Progenitor cell of endocrine pancreas (in vitro differentiated cells): ENCODE data around the gene POU1F1. TPM values are rescaled to one million over a fixed set of nuclear protein-coding genes. Genes with fewer than 3 reads are reported as not detected.

Experiments used
- DNase-seq: peaks from one replicate; pipeline ENCODE4 v3.0.0; 2021; ENCODE audit warnings: low spot score; ENCODE audit not compliant: unreplicated experiment
- H3K27ac Mint-ChIP-seq: 2 replicates; pipeline ENCODE4 v1.8.0; 2021; ENCODE audit warnings: mild to moderate bottlenecking, moderate library complexity, mixed read lengths
- H3K27me3 Mint-ChIP-seq: 2 replicates; pipeline ENCODE4 v1.8.0; 2021; ENCODE audit warnings: mixed read lengths
- H3K36me3 Mint-ChIP-seq: 2 replicates; pipeline ENCODE4 v1.8.0; 2022; ENCODE audit warnings: mixed read lengths; ENCODE audit not compliant: insufficient read depth
- H3K4me1 Mint-ChIP-seq: 2 replicates; pipeline ENCODE4 v1.8.0; 2021; ENCODE audit warnings: low read depth, mixed read lengths
- H3K4me3 Mint-ChIP-seq: 2 replicates; pipeline ENCODE4 v1.8.0; 2021; ENCODE audit warnings: low read depth, mild to moderate bottlenecking, moderate library complexity, mixed read lengths
- H3K9me3 Mint-ChIP-seq: 2 replicates; pipeline ENCODE4 v1.8.0; 2021; ENCODE audit warnings: low read depth, mixed read lengths
- CTCF ChIP-seq: fragments of 200-600 bp; sonication (generic); IDR thresholded peaks from one replicate; pipeline ENCODE4 v1.5.0; 2021; ENCODE audit warnings: antibody characterized with exemption, mild to moderate bottlenecking; ENCODE audit not compliant: unreplicated experiment
- total RNA-seq: library from RNA; stranded (reverse); gene quantifications from 2 replicates; pipeline ENCODE4 v1.2.1, GENCODE V29; 2021

The POU1F1 gene
- total RNA-seq, 1 donor from 2014 or later: not detected

- no peaks in the 10 kb centered on the region for H3K36me3 Mint-ChIP-seq
- no peaks in the 10 kb centered on the region for H3K4me1 Mint-ChIP-seq
- H3K27ac Mint-ChIP-seq: no peak overlapping the region
- TF ChIP-seq CTCF: no peak
- H3K27me3 Mint-ChIP-seq: no peaks in the 10 kb centered on the region
- no peak overlapping the region for H3K4me3 Mint-ChIP-seq
- no peak for DNase-seq
- no peaks in the 10 kb centered on the region for H3K9me3 Mint-ChIP-seq
Observed at GRCh38 chr3:87269723-87270122, 6.7 kb downstream of the POU1F1 start.

GRCh38 chr3:87268646-87269211 is 7.7 kb downstream of the POU1F1 start:
- no peak overlapping the region for H3K27ac Mint-ChIP-seq
- no peaks in the 10 kb centered on the region for H3K4me1 Mint-ChIP-seq
- no peaks in the 10 kb centered on the region for H3K27me3 Mint-ChIP-seq
- no peak for TF ChIP-seq CTCF
- no peaks in the 10 kb centered on the region for H3K36me3 Mint-ChIP-seq
- H3K4me3 Mint-ChIP-seq: no peak overlapping the region
- no peak for DNase-seq
- no peaks in the 10 kb centered on the region for H3K9me3 Mint-ChIP-seq

GRCh38 chr3:87267953-87268645 is 8.3 kb downstream of the POU1F1 start:
- Mint-ChIP-seq H3K27me3 (no peaks in the 10 kb centered on the region), H3K36me3 (no peaks in the 10 kb centered on the region), H3K4me3 (no peak overlapping the region), H3K9me3 (no peaks in the 10 kb centered on the region), H3K27ac (no peak overlapping the region), H3K4me1 (no peaks in the 10 kb centered on the region)
- no peak for TF ChIP-seq CTCF
- no peak for DNase-seq

- Mint-ChIP-seq H3K4me1 (no peaks in the 10 kb centered on the region), H3K9me3 (no peaks in the 10 kb centered on the region), H3K27ac (peak overlapping the region; percentile 69), H3K27me3 (no peaks in the 10 kb centered on the region), H3K4me3 (no peak overlapping the region), H3K36me3 (no peaks in the 10 kb centered on the region)
- TF ChIP-seq CTCF: no peak
- DNase-seq: no peak
Observed at GRCh38 chr3:87261925-87262324, 14.5 kb downstream of the POU1F1 start.

- Mint-ChIP-seq H3K9me3 (no peaks in the 10 kb centered on the region), H3K27ac (no peak overlapping the region), H3K4me1 (no peaks in the 10 kb centered on the region), H3K36me3 (no peaks in the 10 kb centered on the region), H3K4me3 (no peak overlapping the region), H3K27me3 (no peaks in the 10 kb centered on the region)
- DNase-seq: peak; percentile 23
- peak; percentile 77 for TF ChIP-seq CTCF
Observed at GRCh38 chr3:87260270-87260669, 16.1 kb downstream of the POU1F1 start.
